ENCODE data around the gene KRT4. TPM values are rescaled to one million over a fixed set of nuclear protein-coding genes. Genes with fewer than 3 reads are reported as not detected.
"Not testable (repeated sequence)": the region's sequence is repeated elsewhere in the genome, so short reads cannot be mapped to it uniquely, and the experiment has no call there.

KRT4 gene
- polyA plus RNA-seq (ENCODE audit: insufficient read length in 4 of 4): under 1 TPM; 0.48 to 0.76 (median 0.61) TPM

DNA sequence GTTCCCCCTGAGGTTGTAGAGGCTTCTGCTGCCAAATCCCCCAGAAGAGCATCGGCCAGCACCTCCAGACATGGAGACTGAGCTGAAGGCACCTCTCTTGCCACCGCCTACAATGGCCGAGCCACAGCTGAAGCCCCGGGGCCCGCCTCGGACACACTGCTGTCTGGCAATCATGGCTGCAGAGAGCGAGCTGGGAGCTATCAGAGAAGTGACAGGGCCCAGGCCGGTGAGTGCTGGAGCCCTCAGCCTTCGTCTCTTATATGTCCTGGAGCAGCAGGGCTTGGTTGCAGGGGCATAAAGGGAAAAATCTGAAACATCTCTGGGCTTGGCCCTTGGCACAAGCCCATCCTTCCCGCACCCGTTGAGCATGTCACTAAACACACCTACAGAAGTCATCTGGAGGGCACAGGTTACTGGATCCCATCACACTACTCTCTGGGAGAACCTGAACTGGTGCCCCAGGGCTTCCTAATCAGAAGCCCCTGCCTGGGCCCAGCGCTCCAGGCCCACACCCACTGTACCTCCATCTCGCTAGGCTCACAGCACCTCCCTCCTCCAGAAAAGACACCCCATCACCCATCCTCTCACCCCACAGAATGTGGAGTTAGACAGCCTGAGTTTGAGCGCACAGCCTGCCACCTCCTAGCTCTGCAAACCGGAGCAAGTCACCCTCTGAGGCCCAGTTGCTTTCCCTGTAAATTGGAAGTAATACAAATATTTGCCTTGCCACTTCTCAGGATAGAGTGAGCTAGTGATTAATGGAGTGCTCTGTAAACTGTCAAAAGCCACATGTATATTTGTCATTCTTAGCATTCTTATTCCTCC lies at the start of gene KRT4:
Gene KRT4, minus strand, starts transcription at position 232 of the 825 bp plus-strand sequence. Its CDS starts 58 bp downstream, at position 174.
- DNase-seq (ENCODE audit: low read depth in 4 of 4, low spot score in 2 of 4): no peak

DNA sequence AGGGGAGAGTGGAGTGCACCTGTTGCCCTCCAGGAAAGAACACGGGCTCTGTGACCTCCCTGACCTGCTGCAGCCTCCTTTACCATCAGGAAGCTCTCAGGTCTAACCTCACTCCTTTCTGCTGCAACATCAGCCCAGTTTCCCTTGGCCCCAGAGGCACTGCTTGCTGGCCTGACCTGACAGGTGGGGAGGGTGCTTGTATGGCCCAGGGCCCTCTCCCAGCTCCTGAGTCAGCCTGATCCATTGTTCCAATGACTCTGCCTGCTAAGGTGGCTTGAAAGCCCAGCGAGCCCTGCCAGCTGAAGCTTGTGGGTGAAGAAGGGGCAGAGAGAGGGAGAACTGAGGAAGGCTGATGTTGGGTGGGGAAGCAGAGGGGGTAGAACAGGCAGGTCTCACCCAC lies 48.1 kb upstream of the KRT4 start:
- no peak for DNase-seq (ENCODE audit: low read depth in 4 of 4, low spot score in 2 of 4)

DNA sequence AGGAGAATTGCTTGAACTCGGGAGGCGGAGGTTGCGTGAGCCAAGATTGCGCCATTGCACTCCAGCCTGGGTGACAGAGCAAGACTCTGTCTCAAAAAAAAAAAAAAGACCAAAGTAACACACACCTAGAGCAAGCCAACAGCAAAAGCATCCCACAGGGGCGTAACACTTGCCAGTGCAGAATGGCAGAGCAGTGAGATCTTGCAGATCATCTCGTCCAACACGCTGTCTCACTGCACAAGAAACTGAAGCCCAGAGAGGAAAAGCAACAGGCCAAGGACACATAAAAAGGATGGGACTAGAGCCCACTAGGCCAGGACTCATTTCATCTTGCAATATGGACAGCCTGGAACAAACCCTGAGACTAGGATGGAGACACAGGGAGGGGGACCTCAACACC lies 47.6 kb upstream of the KRT4 start:
- no peak for DNase-seq (ENCODE audit: low read depth in 4 of 4, low spot score in 2 of 4)

DNA sequence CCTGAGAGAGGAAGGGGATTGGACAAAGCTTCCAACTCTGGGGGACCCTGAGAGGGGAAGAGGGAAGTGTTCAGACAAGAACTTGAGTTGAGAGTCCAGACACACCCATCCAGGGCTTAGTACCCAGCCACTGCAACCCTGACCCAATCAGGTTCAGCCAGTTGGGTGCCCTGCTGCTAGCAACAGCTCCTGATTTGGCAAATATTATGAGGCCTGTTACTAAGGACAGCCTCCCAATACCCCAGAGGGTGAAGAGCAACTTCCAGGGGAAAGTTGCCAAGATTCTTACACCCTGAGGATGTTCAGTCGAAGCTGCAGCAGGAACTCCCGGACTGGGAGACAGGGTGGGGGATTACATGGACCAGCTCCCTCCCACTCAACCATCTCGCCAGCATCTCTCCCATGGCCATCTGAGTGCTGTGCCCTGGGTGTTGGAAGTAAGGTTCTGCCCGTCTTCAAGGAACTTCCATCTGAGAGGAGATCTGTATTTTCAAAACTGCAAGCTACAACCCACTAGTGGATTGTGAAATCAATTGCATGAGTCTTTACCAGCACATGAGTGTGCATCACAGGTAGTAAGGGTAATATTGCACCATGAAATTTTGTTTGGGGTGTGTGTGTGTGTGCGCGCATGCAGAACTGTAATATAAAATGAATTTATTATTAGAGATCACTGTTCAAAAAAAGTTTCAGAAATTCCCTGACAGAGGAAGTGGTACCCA lies 46.3 kb upstream of the KRT4 start:
- no peak for DNase-seq (ENCODE audit: low read depth in 4 of 4, low spot score in 2 of 4)

DNA sequence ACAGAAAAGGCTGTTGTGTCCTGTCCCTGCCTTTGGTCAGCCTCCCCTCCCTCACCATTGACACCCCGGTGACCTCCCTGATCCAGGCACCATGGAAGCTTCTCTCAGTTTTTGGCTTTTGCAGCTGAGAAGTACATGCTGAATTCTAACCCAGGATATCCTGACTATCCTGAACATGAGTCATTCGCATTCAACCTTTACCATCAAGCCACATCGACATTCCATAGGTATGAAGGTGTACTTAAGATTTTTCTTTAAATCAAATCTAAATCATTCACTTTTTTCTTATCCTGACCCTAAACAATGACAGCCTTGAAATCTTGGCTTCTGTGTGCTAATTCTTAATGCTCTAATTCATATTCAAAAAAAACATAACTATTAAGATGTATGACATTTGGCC lies 43.6 kb upstream of the KRT4 start:
- DNase-seq (ENCODE audit: low read depth in 4 of 4, low spot score in 2 of 4): no peak

DNA sequence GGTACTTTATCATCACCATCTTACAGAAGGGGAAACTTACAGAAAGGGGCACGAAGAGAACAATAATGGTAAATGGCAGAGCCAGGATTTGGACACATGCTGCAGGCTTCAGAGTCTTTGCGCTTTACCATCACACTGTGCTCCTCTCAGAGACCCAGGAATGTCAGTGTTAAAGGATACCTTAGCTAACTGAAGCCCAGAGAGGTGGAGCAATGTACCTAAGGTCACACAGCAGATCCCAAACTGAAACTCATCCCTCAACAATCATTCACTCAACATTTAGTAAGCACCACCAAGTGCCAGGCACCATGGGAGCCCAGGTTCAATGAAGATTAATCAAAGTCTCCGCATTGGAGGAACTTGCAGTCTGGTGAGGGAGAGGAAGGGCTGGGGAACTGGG lies 42.9 kb upstream of the KRT4 start:
- DNase-seq (ENCODE audit: low read depth in 4 of 4, low spot score in 2 of 4): no peak

DNA sequence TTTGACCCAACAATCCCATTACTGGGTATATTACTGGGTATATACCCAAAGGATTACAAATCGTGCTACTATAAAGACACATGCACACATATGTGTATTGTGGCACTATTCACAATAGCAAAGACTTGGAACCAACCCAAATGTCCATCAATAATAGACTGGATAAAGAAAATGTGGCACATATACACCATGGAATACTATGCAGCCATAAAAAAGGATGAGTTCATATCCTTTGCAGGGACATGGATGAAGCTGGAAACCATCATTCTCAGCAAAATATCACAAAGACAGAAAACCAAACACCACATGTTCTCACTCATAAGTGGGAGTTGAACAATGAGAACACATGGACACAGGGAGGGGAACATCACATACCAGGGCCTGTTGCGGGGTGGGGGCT lies 42.2 kb upstream of the KRT4 start:
- not testable (repeated sequence) for DNase-seq (ENCODE audit: low read depth in 4 of 4, low spot score in 2 of 4)

DNA sequence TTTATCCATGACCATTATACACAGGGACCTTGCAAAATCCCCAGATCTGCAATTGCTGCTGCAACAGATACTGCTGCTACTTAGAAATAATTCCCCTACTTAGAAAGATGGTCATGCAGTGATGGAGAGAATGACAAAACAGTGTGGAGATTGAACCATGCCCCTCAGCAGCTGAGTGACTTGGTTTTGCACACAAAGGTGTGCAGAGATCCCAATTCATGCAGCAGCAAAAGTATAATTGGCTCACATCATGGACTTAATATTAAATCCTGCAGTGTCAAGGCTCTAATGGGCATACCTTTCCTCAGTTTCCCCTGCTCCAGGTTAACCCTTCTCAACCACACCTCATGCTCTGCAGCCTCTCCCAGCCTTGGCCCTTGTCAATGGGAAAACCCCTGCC lies 37.9 kb upstream of the KRT4 start:
- no peak for DNase-seq (ENCODE audit: low read depth in 4 of 4, low spot score in 2 of 4)

DNA sequence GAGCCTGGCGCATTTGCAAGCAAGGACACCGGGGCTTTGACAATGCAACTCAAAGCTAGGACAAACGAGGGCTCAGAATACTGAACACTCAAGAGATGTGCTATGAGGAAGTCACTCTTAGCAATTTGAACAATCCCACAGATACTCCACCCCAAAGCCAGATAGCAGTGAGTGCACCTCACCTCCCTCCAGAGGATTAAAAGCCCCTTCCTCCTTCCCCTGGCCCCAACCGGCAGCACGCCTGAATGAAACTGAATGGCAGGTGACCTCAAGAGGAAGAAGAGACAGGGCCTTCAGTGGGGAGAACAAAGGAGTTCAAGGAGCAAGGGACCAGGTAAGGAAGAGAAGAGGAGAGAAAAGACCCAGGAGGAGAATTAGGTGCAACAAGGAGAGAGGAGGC lies 36.8 kb upstream of the KRT4 start:
- DNase-seq (ENCODE audit: low read depth in 4 of 4, low spot score in 2 of 4): no peak

DNA sequence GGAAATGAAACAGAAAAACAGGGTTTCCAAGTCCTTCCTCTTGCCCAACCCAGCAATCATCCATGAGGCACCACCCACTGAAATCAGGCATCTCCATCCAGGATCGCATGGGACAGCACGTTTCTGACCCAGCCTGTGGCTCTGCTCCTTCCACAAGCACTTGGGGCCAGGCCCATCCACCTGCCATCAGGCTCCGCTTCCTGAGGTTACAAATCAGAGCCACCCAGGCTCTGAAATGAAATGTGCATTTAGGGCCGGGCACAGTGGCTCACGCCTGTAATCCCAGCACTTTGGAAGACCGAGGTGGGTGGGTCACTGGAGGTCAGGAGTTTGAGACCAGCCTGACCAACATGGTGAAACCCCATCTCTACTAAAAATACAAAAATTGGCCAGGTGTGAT lies 35.6 kb upstream of the KRT4 start:
- no peak for DNase-seq (ENCODE audit: low read depth in 4 of 4, low spot score in 2 of 4)

DNA sequence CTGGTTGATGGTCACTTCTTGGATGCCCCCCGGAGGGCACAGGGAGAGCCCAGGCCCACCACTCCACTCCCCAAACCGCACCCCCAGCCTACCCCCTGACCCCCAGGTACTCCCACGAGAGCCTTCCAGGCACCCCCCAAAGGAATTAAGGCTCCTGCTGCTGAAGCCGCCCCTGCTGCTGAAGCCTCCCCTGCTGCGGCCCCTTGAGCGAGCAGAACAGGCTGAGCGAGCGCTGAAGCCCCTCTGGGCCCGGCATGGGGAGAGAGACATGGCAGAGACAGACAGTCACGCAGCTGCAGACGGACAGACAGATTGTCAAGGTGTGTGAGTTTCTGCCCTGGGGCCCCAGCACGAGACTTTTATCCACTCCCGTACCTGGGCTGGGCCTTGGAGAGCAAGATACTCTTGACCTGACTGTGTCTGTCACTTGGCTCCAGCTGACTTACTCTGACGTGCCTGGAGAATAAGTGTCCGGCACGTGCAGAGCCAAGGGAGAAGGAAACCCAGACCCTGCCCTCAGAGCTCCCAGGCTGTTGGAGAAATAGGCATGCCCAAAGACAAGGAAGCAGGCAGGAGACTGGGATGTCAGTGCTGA lies 34.8 kb upstream of the KRT4 start, which contains the start of gene KRT78:
Gene KRT78, minus strand, starts transcription at position 334 of the 595 bp plus-strand sequence. Its CDS starts 64 bp downstream, at position 270.
- DNase-seq (ENCODE audit: low read depth in 4 of 4, low spot score in 2 of 4): no peak

DNA sequence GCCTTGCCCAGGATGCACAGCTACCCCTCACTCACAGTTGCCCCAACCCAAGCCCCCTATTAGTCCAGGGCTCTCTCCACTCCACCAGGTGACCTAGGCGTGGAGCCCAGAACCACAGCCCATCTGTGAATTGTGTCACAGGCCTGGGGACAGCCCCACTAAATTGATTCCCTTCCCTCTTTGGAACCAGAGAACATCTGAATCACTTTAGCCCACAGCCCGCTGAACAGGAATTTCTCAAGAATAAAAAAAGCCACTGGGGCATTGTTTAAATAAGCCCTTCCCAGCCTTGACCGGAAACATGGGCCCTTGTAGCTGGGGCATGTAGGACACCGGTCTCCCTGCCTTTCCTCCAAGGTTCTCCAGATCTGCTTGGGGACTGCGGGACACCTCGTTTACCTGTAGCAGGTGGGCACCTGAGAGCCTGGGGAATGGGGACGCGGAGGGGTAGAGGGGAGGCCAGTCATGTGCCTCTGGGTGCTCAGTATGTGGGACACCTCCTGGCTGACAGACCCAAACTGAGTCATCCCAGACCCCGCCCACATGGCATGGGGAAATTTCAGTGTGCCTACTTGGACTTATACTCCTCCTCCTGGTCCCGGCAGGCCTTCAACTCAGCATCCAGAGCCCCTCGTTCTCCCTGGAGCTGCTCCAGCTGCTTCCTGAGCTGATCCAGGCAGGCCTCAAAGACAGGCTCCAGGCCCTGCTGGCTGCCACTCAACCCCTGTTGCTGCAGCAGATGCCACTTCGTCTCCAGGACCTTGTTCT lies 33.6 kb upstream of the KRT4 start:
- no peak for DNase-seq (ENCODE audit: low read depth in 4 of 4, low spot score in 2 of 4)

DNA sequence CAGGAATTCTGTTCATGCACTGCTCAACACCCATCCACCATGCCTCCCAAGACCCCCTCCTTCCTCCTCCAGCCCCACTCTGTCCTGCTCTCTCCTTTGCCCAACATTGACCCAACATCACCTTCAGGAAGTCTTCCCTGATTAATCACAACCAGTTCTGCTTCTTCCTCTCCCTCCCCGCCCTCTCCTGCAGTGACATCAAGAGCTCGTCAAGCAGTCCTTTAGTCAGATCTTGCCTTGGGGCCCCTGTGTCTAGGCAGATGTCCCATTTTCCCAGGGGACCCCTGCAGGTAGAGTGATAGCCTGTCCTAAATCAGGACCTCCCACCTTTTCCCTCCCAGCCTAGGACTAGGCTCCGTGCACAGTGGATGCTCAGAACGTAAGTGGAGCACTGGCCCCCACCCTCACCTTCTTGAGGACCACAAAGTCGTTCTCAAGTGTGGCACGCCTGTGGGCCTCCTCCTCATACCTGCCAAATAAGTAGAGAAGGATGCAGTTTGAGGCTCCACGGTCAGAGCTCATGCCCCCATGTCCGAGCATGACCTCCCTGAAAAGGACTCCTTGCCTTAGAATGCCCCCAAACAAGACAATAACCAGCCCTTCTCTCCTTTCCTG lies 32.5 kb upstream of the KRT4 start:
- DNase-seq (ENCODE audit: low read depth in 4 of 4, low spot score in 2 of 4): no peak

DNA sequence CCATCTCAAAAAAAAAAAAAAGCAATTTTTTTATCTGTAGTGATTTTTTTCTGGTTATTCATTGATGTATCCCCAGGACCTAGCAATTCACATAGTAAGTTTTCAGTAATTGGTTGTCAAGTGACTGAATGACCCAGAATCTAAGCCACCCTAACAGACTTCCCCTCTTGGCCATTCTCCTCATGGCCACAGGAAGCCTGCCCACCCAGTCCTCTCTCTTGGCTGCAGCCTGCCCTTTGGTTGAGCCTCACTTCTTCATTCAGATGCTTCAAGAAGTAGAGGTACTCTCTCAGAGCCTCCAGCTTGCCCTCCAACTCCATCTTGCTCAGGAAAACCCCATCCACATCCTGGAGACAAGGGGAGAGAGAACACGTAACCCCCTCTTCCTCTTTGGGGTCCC lies 32.0 kb upstream of the KRT4 start:
- no peak for DNase-seq (ENCODE audit: low read depth in 4 of 4, low spot score in 2 of 4)

DNA sequence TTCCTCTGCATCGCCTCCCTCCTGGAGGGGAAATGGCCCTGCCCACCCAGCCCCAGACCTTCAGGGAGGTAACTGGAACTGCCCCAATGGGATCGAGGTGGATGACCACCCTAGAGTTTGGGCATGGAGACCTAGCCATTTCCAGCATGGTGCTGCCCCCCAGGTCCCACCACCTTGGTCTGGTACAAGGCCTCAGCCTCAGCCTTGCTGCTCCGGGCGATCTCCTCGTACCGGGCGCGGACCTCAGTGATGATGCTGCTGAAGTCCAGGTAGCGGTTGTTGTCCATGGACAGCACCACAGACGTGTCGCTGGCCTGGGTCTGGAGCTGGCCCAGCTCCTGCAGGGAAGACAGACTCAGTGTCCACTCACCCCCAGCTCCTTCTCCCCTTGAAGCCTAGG lies 30.5 kb upstream of the KRT4 start:
- DNase-seq (ENCODE audit: low read depth in 4 of 4, low spot score in 2 of 4): no peak

DNA sequence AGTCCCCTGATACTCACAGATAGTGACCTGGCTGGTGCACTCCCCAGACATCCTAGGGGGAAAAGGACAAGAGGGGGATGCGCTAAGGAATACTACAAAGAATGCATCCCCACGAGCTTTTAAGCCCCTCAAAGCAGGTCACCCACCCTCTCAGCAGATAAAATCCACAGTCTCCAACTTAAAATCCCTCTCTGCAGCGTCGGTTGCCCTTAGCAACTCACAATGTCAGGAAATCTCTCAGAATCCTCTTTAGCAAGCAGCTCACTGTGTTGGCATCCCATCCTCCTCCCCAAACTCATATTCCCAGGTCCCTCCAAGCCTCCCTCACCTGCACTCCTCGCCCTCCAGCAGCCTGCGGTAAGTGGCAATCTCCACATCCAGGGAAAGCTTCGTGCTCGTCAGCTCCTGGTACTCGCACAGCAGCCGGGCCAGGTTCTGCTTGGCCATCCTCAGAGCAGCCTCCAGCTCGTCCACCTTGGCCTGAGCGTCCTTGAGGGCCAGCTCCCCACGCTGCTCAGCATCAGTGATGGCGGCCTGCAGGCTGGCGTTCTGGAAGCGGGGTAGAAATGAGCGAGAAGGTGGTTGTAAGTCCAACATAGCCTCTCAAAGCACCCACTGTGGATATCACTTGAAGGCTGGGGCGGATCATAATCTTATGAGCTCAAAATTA lies 25.7 kb upstream of the KRT4 start:
- DNase-seq (ENCODE audit: low read depth in 4 of 4, low spot score in 2 of 4): no peak

DNA sequence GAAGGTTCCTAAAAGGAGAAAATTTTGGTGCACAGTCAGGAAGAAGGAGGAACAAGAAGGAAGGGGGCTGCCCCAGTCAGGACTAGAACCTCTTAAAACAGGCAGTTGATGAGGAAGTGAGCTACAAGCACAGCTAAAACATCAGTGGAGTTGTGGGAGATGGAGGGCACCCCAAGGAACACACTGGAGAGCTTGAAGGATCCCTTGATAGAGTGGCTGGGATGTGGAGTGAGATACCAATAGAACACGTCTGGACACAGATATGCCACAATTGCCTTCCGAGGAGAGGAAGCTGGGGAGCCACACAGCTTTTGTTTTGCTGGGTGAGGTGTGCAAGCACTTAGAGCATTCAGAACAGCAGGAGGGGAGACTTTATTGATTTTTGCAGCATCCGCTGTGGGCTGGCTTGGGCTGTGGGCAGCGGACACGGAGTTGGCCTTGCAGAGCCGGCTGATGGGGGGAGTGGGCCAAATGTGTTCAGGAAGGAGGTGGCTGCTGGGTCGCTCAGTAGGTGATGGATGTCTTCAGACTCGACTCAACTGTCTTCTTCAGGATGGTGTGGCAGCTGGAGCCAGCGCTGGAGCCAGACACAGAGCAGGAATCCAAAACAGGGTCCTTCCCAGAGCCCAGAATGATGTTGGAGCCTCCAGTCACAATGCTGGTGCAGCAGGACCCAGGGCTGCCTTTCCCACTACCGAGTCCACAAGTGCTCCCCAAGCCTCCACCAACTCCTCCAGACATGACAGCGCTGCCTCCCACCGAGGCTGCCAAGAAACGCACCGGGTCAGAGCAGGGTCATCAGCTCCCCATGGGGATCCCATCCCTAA lies 24.9 kb upstream of the KRT4 start:
- no peak for DNase-seq (ENCODE audit: low read depth in 4 of 4, low spot score in 2 of 4)

DNA sequence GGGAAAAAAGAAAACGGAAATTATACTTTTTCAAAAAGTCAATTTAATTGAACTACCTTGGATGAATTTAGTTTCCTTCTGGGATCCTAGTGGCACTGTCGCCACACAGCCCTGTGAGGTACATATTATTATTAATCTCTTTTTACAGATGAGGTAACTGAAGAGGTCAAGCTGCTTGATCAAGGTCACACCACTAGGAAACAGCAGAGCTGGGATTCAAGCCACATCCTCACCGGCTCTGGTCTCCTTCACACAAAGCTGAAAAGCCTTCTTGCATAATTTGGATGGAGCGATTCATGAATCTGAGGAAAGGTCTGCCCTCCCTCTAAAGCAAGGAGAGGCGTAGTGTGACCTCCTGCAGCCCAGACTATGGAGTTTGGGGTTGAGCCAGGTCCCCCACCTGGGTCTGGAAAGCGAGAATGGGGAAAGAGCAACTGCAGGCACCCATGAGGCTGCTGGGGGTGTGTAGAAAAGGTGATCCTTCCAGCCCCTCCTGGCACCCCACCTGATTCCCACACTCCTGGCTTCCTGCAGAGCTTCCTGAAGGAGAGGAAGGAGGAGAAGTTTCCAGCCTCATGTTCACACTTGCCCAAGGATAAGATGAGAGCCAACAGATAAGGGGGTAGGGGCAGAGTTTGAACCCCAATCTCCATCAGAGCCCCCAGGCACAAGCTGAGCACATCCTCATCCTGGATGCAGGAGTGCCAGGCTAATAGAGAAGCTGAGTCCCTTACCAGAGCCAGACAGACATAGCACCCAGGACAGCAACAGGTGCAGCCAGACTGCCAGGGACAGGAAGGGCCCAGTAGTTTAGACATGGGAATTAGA lies 24.1 kb upstream of the KRT4 start:
- no peak for DNase-seq (ENCODE audit: low read depth in 4 of 4, low spot score in 2 of 4)

Measured in left renal cortex interstitium (tissue), 4 donors.